Body of pancreas (tissue), 4 donors: ENCODE measurements around the gene CRAMP1.

ENCODE experiments used
- POLR2A ChIP-seq, 3 donors: fragments of 450-650 bp; IDR thresholded peaks; one replicate each; pipeline ENCODE4 v1.6.1; 2016; ENCODE audit warnings: antibody characterized with exemption in 3 of 3, mild to moderate bottlenecking in 2 of 3
- TF ChIP-seq, protein P1 (sequence below), 7 experiments: fragments of 450-650 bp in 4 of 7; fragments of 200-600 bp in 3 of 7; sonication (generic) in 3 of 7; IDR thresholded peaks; one replicate each; pipeline ENCODE4 v1.5.1; 2016 to 2019; ENCODE audit warnings: antibody characterized with exemption in 7 of 7

DNA sequence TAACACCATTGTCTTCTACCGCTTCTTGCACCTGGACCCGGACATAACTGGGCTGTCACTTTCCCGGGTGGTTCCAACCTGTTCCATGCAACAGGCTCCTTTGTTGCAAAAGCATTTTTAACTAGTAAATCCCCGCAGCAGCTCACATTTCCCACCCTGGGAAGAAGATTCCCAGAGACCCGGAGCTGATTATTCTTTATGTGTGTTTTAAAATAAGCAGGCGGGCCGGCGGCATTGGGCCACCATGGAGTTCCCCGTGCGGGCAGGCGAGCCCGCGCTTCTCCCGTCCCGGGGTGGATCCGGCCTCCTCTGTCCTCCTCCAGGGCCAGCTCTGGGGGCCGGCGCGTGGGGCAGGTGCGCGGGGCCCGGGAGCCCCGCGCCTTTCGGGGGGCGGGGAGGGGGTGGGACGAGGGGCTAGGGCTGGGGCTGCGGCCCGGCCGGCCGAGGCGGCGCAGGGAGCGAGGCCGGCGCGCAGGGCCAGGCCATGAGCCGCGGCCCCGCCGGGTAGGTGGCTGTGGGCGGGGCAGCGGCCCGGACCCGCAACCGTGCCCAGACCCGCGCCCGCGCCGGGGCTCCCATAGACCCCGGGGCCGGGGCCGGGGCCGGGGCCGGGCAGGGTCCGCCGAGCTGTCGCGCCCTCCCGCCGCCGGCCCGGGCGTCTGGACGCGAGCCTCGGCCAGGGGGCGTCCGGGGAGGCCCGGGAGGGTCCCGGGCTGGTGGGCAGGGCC is 1.7 kb downstream of the CRAMP1 start:
- TF ChIP-seq, protein P1, sequence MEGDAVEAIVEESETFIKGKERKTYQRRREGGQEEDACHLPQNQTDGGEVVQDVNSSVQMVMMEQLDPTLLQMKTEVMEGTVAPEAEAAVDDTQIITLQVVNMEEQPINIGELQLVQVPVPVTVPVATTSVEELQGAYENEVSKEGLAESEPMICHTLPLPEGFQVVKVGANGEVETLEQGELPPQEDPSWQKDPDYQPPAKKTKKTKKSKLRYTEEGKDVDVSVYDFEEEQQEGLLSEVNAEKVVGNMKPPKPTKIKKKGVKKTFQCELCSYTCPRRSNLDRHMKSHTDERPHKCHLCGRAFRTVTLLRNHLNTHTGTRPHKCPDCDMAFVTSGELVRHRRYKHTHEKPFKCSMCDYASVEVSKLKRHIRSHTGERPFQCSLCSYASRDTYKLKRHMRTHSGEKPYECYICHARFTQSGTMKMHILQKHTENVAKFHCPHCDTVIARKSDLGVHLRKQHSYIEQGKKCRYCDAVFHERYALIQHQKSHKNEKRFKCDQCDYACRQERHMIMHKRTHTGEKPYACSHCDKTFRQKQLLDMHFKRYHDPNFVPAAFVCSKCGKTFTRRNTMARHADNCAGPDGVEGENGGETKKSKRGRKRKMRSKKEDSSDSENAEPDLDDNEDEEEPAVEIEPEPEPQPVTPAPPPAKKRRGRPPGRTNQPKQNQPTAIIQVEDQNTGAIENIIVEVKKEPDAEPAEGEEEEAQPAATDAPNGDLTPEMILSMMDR (IDR thresholded peaks at IDR 0.05), result no peak
- TF ChIP-seq POLR2A (IDR thresholded peaks at IDR 0.05), result no peak
